NCI-H187 (cell line): ENCODE data around the gene DSG2.
"Not testable (repeated sequence)": the region's sequence is repeated elsewhere in the genome, so short reads cannot be mapped to it uniquely, and the experiment has no call there.

Source experiments
- DNase-seq, 2 experiments: peaks; one replicate each; lab custom pipeline; 2025; lab: John Stamatoyannopoulos, UW

DSG2 gene

GRCh38 chr18:31497836-31498573 is at the start of gene DSG2:
TSS of gene DSG2 (plus strand) at chr18:31498177. CDS start at chr18:31498252, 75 bp downstream.
- no peak for DNase-seq

GRCh38 chr18:31450409-31450808 is 47.6 kb upstream of the DSG2 start:
- DNase-seq, result no peak

GRCh38 chr18:31451625-31452024 is 46.4 kb upstream of the DSG2 start:
- DNase-seq, result no peak

- no peak for DNase-seq
Measured at GRCh38 chr18:31454066-31454708, 43.8 kb upstream of the DSG2 start.

GRCh38 chr18:31469629-31470028 is 28.3 kb upstream of the DSG2 start:
- no peak for DNase-seq

GRCh38 chr18:31478688-31479087 is 19.3 kb upstream of the DSG2 start:
- no peak for DNase-seq

GRCh38 chr18:31482051-31482450 is 15.9 kb upstream of the DSG2 start:
- no peak for DNase-seq

GRCh38 chr18:31483396-31483795 is 14.6 kb upstream of the DSG2 start:
- no peak for DNase-seq

GRCh38 chr18:31484461-31484860 is 13.5 kb upstream of the DSG2 start:
- no peak for DNase-seq

- no peak for DNase-seq
Measured at GRCh38 chr18:31486165-31486564, 11.8 kb upstream of the DSG2 start.

GRCh38 chr18:31487246-31488015 is 10.5 kb upstream of the DSG2 start:
- DNase-seq, result no peak

GRCh38 chr18:31489311-31489710 is 8.7 kb upstream of the DSG2 start:
- DNase-seq, result no peak

GRCh38 chr18:31490387-31490786 is 7.6 kb upstream of the DSG2 start:
- DNase-seq, result no peak

- no peak for DNase-seq
Measured at GRCh38 chr18:31490833-31491232, 7.1 kb upstream of the DSG2 start.

- DNase-seq, result no peak
Measured at GRCh38 chr18:31491586-31491985, 6.4 kb upstream of the DSG2 start.

- no peak for DNase-seq
Measured at GRCh38 chr18:31492671-31493070, 5.3 kb upstream of the DSG2 start.

GRCh38 chr18:31493171-31493570 is 4.8 kb upstream of the DSG2 start:
- DNase-seq, result no peak

GRCh38 chr18:31493941-31494340 is 4.0 kb upstream of the DSG2 start:
- DNase-seq, result no peak

- not testable (repeated sequence) for DNase-seq
Measured at GRCh38 chr18:31494705-31495244, 3.2 kb upstream of the DSG2 start.

GRCh38 chr18:31497404-31497835 is 557 bp upstream of the DSG2 start:
- no peak for DNase-seq

GRCh38 chr18:31498574-31499524 is 872 bp downstream of the DSG2 start:
- no peak for DNase-seq
